ENCODE results near the gene S100A7. TPM values are rescaled to one million over a fixed set of nuclear protein-coding genes. Genes with fewer than 3 reads are reported as not detected.

S100A7 gene
- total and polyA plus RNA-seq, 2 of the 4 experiments (the other 2 are of a cell fraction) = not detected

DNA sequence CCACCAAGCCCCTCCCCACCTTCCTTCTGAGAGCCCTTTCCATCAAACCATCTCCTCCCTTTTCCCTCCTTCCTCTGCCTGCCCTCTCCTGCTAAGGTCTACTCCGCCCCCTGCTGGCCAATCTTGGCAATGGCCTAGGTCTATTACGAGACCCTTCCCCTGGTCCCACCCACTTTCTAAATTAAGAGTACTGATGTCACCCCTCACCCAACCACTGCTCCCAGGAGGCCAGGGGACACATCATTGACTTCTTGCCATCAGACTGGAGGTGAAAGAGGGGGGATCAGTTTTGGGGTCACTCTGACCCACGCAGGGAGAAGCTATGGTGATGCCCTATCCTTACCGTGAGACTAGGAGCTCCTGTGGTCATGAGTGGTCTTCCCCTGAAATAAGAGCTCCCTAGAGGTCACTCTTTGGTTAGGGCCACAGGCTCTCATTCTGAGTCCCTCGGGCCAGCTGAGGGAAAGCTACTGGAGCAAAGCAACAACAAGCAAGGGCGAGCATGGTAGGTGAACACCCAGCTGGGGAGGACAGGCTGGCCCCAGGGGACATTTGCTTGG lies 34.6 kb upstream of the S100A7 start:
- DNase-seq = peak; percentile 52
- H3K79me1 ChIP-seq (ENCODE audit: low read depth in 1 of 2, low read length in 2 of 2) = no peaks in the 10 kb centered on the region
- no TSS peak for BruUV-seq (replicated peaks)
- no peak overlapping the region for H3K56ac ChIP-seq (ENCODE audit: extremely low read depth, insufficient read depth, low read length)
- H2AK5ac ChIP-seq (ENCODE audit: low read depth, low read length) = no peak overlapping the region
- ATAC-seq (ENCODE audit: low read depth) = peak; percentile 71
- H3K9me3 ChIP-seq (ENCODE audit: control insufficient read depth, insufficient read depth, low read length) = no peaks in the 10 kb centered on the region
- peaks cover 5% of the 10 kb centered on the region; the same call in 1 of the 2 replicates for H3K4me1 ChIP-seq (ENCODE audit: control insufficient read depth, insufficient read depth, low read length)
- no peak overlapping the region for H3K4ac ChIP-seq (ENCODE audit: low read depth, low read length)
- H2AK9ac ChIP-seq (replicated peaks; ENCODE audit: low read depth, low read length, poor library complexity) = no peak overlapping the region
- no peak overlapping the region for H2BK20ac ChIP-seq (ENCODE audit: low read depth, low read length)
- no peak overlapping the region for H3K14ac ChIP-seq (replicated peaks; ENCODE audit: low read depth, low read length)
- in situ Hi-C loops (cut with MboI; ENCODE audit: low sequenced_read_pairs) (no loop called here), dilution Hi-C loops (cut with HindIII; ENCODE audit: low sequenced_read_pairs, unreplicated experiment) (no loop called here), intact Hi-C loops (cut with micrococcal nuclease) (loop anchor here (1.0 kb wide), 2 partner anchors 95 to 143 kb away; no protein-coding TSS in a partner anchor)
- H3K36me3 ChIP-seq (ENCODE audit: control insufficient read depth, insufficient read depth, low read length) = no peaks in the 10 kb centered on the region
- H2BK15ac ChIP-seq (ENCODE audit: low read depth, low read length) = no peak overlapping the region
- H4K5ac ChIP-seq (ENCODE audit: low read depth, low read length) = no peak overlapping the region
- no peak overlapping the region for H2BK5ac ChIP-seq (ENCODE audit: low read depth, low read length, poor library complexity, severe bottlenecking)
- H3K23ac ChIP-seq (ENCODE audit: low read depth, low read length) = no peak overlapping the region
- peak; percentile 91 for TF ChIP-seq SMC3 (IDR thresholded peaks at IDR 0.05; ENCODE audit: low read depth, low read length)
- peak; percentile 84 for TF ChIP-seq RAD21 (IDR thresholded peaks at IDR 0.05; ENCODE audit: low read length)
- TF ChIP-seq, protein P1, sequence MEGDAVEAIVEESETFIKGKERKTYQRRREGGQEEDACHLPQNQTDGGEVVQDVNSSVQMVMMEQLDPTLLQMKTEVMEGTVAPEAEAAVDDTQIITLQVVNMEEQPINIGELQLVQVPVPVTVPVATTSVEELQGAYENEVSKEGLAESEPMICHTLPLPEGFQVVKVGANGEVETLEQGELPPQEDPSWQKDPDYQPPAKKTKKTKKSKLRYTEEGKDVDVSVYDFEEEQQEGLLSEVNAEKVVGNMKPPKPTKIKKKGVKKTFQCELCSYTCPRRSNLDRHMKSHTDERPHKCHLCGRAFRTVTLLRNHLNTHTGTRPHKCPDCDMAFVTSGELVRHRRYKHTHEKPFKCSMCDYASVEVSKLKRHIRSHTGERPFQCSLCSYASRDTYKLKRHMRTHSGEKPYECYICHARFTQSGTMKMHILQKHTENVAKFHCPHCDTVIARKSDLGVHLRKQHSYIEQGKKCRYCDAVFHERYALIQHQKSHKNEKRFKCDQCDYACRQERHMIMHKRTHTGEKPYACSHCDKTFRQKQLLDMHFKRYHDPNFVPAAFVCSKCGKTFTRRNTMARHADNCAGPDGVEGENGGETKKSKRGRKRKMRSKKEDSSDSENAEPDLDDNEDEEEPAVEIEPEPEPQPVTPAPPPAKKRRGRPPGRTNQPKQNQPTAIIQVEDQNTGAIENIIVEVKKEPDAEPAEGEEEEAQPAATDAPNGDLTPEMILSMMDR (conservative IDR thresholded peaks at IDR 0.05; ENCODE audit: low read depth, low read length) = peak; percentile 90
- TF ChIP-seq RCOR1 (IDR thresholded peaks at IDR 0.05; ENCODE audit: insufficient replicate concordance, low read length) = no peak
- peaks cover 14% of the 10 kb centered on the region for H3K27me3 ChIP-seq (ENCODE audit: control insufficient read depth, insufficient read depth, low read length)
- no peak overlapping the region for H2BK120ac ChIP-seq (ENCODE audit: low read depth, low read length)
- WGBS, 2 experiments (ENCODE audit: extremely low coverage in 2 of 2, insufficient read length in 1 of 2) = 0% methylated on average over 1 of the region's 6 CpGs; no CpG with 5 or more reads in 1 of the 2 experiments
- H3K4me3 ChIP-seq (ENCODE audit: insufficient read depth, low read depth, low read length) = no peak overlapping the region
- no peak overlapping the region for H3K18ac ChIP-seq (ENCODE audit: low read depth, low read length)
- peaks cover 6% of the 10 kb centered on the region; the same call in 1 of the 2 replicates for H3K9me1 ChIP-seq (ENCODE audit: insufficient read depth, low read length)
- no peak overlapping the region for H3K4me2 ChIP-seq (ENCODE audit: low read depth, low read length)
- H4K91ac ChIP-seq (ENCODE audit: insufficient read depth, low read depth, low read length) = no peak overlapping the region
- POLR2A ChIA-PET (ENCODE audit: unreplicated experiment) = no interaction called here
- peaks cover 3% of the 10 kb centered on the region for H4K20me1 ChIP-seq (ENCODE audit: insufficient read depth, low read length)
- peak overlapping the region; percentile 4 for H2AFZ ChIP-seq (replicated peaks; ENCODE audit: low read length, poor library complexity)
- H3K9ac ChIP-seq (ENCODE audit: low read depth, low read length) = no peak overlapping the region
- CTCF ChIA-PET = interaction anchor here (0.6 to 3.4 kb wide), 14 partner anchors 10 to 149 kb away, joined by 3 to 41 read pairs (median 4); partner anchors contain the start of gene S100A9
- no peak overlapping the region for H3K27ac ChIP-seq (ENCODE audit: insufficient read depth, low read length)
- no peak overlapping the region for H4K8ac ChIP-seq (ENCODE audit: low read depth in 2 of 2, low read length in 2 of 2)

All from IMR-90 (cell line).